ENCODE data around the gene AFAP1.

DNA sequence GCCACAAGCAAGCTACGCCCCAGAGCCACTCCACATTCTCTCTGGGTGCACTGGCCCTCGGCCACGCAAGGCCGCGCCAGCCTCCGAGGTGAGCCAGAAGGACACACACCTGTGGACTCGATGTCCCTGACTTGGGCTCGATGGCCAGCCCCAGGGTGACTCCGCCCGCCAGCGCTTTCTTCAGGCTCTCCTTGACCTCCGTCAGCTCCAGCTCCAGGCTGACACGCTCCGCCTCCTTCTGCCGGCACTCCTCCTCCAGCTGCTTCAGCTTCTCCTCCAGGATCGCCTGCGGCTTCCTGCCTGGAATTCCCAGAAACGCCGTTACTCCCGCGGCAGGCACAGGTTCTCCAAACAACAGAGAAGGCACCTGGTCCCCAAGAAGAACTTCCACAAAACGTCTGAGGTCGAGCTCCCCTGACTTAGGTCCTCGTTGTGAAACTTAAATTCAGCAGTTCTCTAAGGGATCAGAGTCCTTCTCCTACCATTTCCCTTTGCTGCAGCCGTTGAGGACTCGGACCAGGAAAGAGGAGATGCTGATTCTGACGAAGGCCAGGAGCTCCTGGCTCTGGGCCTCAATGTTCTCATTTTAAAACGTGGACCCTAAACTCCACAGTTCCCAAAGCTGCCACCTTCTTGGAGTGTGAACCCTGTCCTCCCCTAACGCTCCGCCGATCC lies 166.8 kb downstream of the AFAP1 start:
- TF ChIP-seq, protein P1, sequence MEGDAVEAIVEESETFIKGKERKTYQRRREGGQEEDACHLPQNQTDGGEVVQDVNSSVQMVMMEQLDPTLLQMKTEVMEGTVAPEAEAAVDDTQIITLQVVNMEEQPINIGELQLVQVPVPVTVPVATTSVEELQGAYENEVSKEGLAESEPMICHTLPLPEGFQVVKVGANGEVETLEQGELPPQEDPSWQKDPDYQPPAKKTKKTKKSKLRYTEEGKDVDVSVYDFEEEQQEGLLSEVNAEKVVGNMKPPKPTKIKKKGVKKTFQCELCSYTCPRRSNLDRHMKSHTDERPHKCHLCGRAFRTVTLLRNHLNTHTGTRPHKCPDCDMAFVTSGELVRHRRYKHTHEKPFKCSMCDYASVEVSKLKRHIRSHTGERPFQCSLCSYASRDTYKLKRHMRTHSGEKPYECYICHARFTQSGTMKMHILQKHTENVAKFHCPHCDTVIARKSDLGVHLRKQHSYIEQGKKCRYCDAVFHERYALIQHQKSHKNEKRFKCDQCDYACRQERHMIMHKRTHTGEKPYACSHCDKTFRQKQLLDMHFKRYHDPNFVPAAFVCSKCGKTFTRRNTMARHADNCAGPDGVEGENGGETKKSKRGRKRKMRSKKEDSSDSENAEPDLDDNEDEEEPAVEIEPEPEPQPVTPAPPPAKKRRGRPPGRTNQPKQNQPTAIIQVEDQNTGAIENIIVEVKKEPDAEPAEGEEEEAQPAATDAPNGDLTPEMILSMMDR (IDR thresholded peaks at IDR 0.05): no peak
- TF ChIP-seq POLR2A (IDR thresholded peaks at IDR 0.05): no peak

Data from esophagus squamous epithelium (tissue), 4 donors.